Activated naive CD4-positive, alpha-beta T cell treated with anti-CD3 and anti-CD28 coated beads, Interleukin-2, amount 50 U/mL, for 72 hours (primary cell): ENCODE data around the gene TSPAN31. TPM values are rescaled to one million over a fixed set of nuclear protein-coding genes. Genes with fewer than 3 reads are reported as not detected.
A peak's percentile ranks its signal among the peaks of the same experiment; 100 is the strongest.
"Not testable (repeated sequence)": the region's sequence is repeated elsewhere in the genome, so short reads cannot be mapped to it uniquely, and the experiment has no call there.

Experiments used
- ATAC-seq, 2 donors: fragments of 150-1000 bp; cut with Tn5 transposase; 2 replicates each; pipeline ENCODE4 v1.10.0; 2021; ENCODE audit warnings: mild to moderate bottlenecking in 2 of 2, moderate library complexity in 2 of 2
- DNase-seq, 2 donors: peaks; one replicate each; pipeline ENCODE4 v3.0.0; 2021 to 2022; ENCODE audit warnings: low spot score in 2 of 2
- H3K27ac Mint-ChIP-seq, 2 donors: one replicate each; pipeline ENCODE4 v1.8.0; 2022; ENCODE audit warnings: mild to moderate bottlenecking in 2 of 2, mixed read lengths in 2 of 2
- H3K36me3 Mint-ChIP-seq, 2 donors: one replicate each; pipeline ENCODE4 v1.8.0; 2022; ENCODE audit warnings: mixed read lengths in 2 of 2
- H3K9me3 Mint-ChIP-seq, 2 donors: one replicate each; pipeline ENCODE4 v1.8.0; 2022; ENCODE audit warnings: mixed read lengths in 2 of 2
- total RNA-seq, 2 donors: library from RNA; stranded (reverse); gene quantifications; one replicate each; pipeline ENCODE4 v1.2.3, GENCODE V29; 2022

TSPAN31 gene
- total RNA-seq, 2 donors from 2014 or later, result 9.7 to 15.1 TPM

DNA sequence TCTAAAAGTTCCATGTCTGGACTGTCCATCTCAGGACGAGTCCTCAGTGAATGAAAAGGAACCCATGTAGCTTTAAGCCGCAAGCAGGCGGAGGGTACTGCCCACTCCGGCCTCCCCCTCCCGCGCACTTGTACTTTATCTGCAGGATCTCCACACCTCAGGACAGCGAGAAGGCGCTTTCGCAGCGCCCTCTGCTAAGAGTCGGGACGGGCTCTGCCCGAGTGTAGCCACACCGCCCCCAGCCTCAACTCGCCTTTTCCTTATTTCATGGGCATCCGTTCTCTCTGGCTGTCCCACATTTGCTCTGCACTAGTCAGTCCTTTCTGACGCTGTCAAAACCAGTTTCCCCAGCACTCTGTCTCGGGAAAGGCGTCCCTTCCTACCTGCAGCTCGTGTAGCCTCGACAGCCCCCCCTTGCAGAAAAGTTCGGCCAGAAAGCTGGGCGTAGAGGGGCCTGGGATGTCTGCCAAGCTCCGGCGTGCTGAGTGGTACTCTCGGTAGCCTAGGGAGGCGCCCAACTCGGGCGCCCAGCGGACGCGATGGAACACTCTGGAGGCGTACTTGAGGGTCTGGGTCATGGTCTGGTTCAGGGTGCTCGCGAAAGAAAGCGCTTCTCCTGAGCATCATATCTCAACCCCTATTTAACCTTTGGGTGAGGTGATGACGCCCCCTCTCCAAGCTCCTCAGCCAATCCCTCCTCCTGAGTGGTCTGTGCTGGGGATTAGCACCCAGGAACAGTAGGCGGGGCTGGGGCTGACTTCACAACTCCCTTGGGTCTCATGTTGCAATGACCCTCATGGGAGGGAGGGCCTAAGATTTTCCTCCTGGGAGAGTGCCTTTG lies 21.8 kb downstream of the TSPAN31 start, which contains the start of gene CYP27B1:
CYP27B1 (minus strand) TSS at position 615 of the 841 bp plus-strand sequence; CDS start at position 578, 37 bp downstream.
- H3K36me3 Mint-ChIP-seq, result peaks cover 11 to 40% of the 10 kb centered on the region in 2 donors
- no peak for DNase-seq

GRCh38 chr12:57767305-57767698 lies 22.5 kb downstream of the TSPAN31 start:
- DNase-seq, result no peak
- no peak for ATAC-seq
- Mint-ChIP-seq H3K27ac (no peak overlapping the region), H3K36me3 (peaks cover 11 to 43% of the 10 kb centered on the region in 2 donors), H3K9me3 (no peaks in the 10 kb centered on the region)

More for the DNA sequence above, 21.8 kb downstream of the TSPAN31 start, which contains the start of gene CYP27B1:
- ATAC-seq, result peak in 1 of 2 donors; percentile 23
- Mint-ChIP-seq H3K9me3 (no peaks in the 10 kb centered on the region), H3K27ac (peak within 1 kb of the TSS in 1 of 2 donors; percentile 83)

DNA sequence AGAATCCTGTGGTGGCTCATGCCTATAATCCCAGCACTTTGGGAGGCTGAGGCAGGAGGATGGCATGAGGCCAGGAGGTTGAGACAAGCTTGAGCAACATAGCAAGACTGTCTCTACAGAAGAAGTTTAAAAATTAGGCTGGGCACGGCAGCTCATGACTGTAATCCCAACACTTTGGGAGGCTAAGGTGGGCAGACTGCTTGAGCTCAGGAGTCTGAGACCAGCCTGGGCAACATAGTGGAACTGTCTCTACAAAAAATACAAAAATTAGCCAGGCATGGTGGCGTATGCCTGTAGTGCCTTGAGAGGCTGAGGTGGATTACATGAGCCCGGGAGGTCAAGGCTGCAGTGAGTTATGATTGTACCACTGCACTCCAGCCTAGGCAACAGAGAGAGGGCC lies 23.0 kb downstream of the TSPAN31 start:
- ATAC-seq (no peak), DNase-seq (no peak)
- peaks cover 11 to 45% of the 10 kb centered on the region in 2 donors for H3K36me3 Mint-ChIP-seq

GRCh38 chr12:57769594-57769993 lies 24.8 kb downstream of the TSPAN31 start:
- H3K27ac Mint-ChIP-seq, result peak overlapping the region in 1 of 2 donors; percentile 94
- peaks cover 0 to 30% of the 10 kb centered on the region in 2 donors for H3K36me3 Mint-ChIP-seq
- DNase-seq (no peak), ATAC-seq (no peak)
- H3K9me3 Mint-ChIP-seq, result no peaks in the 10 kb centered on the region

More for the DNA sequence above, 23.0 kb downstream of the TSPAN31 start:
- Mint-ChIP-seq H3K9me3 (no peaks in the 10 kb centered on the region), H3K27ac (no peak overlapping the region)

- ATAC-seq (no peak), DNase-seq (no peak)
- H3K9me3 Mint-ChIP-seq, result no peaks in the 10 kb centered on the region
- H3K36me3 Mint-ChIP-seq, result peaks cover 0 to 24% of the 10 kb centered on the region in 2 donors
- peak overlapping the region in 1 of 2 donors; percentile 94 for H3K27ac Mint-ChIP-seq
Observed at GRCh38 chr12:57770734-57771133, 25.9 kb downstream of the TSPAN31 start.

DNA sequence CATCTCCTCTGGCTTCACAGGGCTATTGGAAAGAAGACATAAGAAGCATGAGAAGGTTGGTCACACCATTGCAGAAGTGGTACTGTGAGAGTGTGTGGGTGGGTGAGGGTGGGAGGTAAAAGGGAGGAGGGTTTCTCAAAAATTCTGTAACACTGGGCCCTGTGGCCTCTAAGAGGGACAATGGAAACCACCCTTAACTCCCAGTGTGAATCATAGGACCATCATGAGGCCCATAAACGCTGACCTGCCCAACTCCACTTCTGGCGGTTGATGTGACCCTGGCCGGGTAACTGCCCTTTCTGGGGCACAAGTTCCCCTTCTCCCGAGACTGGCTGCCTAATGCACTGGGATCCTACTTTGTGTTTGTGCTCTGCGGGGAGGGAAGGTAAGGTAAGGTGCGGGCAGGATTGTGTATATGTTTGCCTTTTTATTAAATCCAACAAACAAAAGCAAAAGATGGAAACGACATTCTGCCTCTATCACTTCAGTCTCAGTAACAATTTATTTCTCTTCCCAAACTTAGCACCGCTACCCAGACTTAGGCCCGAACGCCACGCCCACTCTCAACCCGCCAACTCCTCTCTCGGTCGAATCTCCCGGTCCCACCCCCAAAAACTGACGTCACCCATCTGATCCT lies 26.5 kb downstream of the TSPAN31 start:
- H3K36me3 Mint-ChIP-seq, result peaks cover 0 to 29% of the 10 kb centered on the region in 2 donors
- ATAC-seq (peak; percentile 71 to 84), DNase-seq (peak in 1 of 2 donors; percentile 86)
- H3K27ac Mint-ChIP-seq, result peak overlapping the region; percentile 89 to 94
- H3K9me3 Mint-ChIP-seq, result no peaks in the 10 kb centered on the region

DNA sequence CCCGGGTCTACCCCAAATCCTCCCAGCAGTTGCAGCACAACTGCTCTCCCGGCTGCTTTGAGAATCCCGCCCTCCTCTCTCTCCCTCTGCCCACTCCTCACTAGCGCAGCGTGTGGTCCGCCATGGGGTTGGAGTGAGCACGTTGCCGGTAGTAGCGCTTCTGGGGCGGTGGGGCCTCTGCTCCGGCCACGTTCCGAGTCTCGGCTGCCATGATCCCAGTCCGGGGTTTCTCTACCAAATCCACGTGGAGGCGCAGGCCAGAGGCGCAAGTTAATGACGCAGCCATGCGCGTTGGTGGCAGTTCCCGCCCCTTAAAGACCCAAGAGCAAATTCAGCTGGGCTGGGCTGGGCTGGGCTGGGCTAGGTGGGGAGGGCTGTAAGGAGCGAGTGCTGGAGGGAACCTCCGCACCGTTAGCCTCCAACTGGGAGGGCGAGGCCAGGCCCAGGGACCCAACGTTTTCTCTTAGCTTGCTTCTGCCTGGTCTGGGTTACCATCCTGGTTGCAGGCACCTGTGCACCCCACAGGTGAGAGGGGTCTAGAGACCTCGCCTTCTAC lies 27.1 kb downstream of the TSPAN31 start, which contains the start of gene METTL1:
METTL1 (minus strand) TSS at position 233 of the 556 bp plus-strand sequence; CDS start at position 211, 22 bp downstream.
- Mint-ChIP-seq H3K9me3 (no peaks in the 10 kb centered on the region), H3K27ac (peak within 1 kb of the TSS; percentile 89 to 94), H3K36me3 (peaks cover 0 to 29% of the 10 kb centered on the region in 2 donors)
- peak; percentile 86 to 91 for DNase-seq
- ATAC-seq, result peak; percentile 83 to 93

DNA sequence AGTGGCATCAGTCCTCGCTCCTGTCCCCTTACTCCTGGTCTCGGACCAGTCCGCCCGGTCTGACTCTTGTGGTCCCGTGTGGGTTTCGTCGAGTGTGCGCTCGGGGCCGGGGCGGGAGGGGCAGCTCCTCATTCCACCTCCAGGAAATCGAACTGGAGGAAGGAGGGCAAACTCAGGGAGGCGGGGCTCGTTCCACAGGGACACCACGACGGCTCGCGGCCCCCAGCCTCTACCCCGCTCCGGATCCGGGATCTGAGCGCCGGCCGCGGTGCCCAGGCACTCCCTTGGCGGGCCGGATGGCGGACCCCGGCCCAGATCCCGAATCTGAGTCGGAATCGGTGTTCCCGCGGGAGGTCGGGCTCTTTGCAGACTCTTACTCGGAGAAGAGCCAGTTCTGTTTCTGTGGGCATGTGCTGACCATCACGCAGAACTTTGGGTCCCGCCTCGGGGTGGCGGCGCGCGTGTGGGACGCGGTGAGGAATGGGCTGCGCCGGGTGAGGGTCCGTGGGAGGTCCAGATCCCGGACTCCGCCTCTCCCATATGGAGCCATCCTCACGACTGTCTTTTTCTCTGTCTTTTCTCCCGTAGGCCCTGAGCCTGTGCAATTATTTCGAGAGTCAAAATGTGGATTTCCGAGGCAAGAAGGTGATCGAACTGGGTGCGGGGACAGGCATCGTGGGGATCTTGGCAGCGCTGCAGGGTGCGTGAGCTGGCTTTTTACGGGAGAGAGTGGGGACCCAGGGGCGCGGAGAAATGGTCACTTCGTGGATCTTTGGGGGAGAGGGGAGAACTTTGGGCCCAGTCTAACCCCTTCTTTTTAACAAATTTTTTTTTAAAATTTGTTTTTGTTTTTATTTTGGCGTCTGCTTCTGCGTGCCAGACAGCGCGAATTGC lies 27.8 kb downstream of the TSPAN31 start, which contains the start of gene EEF1AKMT3:
EEF1AKMT3 (plus strand) TSS at position 186 of the 894 bp plus-strand sequence; CDS start at position 297, 111 bp downstream.
- DNase-seq, result peak in 1 of 2 donors; percentile 24
- no peaks in the 10 kb centered on the region for H3K9me3 Mint-ChIP-seq
- ATAC-seq, result peak; percentile 19 to 41
- H3K27ac Mint-ChIP-seq, result peak within 1 kb of the TSS; percentile 89 to 94
- H3K36me3 Mint-ChIP-seq, result peaks cover 0 to 29% of the 10 kb centered on the region in 2 donors

DNA sequence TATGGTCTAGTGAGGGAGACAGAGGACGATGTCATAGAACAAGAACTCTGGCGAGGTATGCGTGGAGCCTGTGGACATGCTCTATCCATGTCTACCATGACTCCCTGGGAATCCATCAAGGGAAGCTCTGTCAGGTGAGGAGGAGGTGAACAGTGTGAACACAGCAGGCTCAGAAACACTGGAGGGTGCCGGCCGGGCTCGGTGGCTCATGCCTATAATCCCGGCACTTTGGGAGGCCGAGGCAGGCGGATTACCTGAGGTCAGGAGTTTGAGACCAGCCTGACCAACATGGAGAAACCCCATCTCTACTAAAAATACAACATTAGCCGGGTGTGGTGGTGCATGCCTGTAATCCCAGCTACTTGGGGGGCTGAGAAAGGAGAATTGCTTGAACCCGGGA lies 29.8 kb downstream of the TSPAN31 start:
- H3K27ac Mint-ChIP-seq, ATAC-seq, H3K9me3 Mint-ChIP-seq: not testable (repeated sequence)
- peak in 1 of 2 donors; percentile 49 for DNase-seq
- H3K36me3 Mint-ChIP-seq, result peaks cover 0 to 28% of the 10 kb centered on the region in 2 donors

DNA sequence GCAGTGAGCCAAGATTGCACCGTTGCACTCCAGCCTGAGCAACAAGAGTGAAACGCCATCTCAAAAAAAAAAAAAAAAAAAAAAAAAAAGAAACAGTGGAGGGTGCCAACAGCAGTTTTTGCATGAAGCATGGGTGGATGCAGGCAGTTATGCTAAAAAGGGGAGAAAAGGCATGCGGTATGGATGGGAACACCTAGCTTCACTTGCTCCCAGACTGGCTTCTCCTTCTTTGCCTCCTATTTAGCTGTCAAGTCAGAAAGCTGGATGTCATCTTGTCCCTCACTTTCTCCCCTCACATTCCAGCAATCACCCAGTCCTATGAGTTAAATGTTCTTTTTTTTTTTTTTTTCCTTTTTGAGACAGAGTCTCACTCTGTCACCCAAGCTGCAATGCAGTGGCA lies 30.2 kb downstream of the TSPAN31 start:
- no peak for DNase-seq
- ATAC-seq, result no peak
- H3K36me3 Mint-ChIP-seq, result peaks cover 0 to 24% of the 10 kb centered on the region in 2 donors
- no peaks in the 10 kb centered on the region for H3K9me3 Mint-ChIP-seq
- H3K27ac Mint-ChIP-seq, result no peak overlapping the region

- Mint-ChIP-seq H3K36me3 (peaks cover 0 to 17% of the 10 kb centered on the region in 2 donors), H3K9me3 (no peaks in the 10 kb centered on the region), H3K27ac (no peak overlapping the region)
- no peak for ATAC-seq
- DNase-seq, result no peak
Observed at GRCh38 chr12:57775563-57776246, 30.9 kb downstream of the TSPAN31 start.

DNA sequence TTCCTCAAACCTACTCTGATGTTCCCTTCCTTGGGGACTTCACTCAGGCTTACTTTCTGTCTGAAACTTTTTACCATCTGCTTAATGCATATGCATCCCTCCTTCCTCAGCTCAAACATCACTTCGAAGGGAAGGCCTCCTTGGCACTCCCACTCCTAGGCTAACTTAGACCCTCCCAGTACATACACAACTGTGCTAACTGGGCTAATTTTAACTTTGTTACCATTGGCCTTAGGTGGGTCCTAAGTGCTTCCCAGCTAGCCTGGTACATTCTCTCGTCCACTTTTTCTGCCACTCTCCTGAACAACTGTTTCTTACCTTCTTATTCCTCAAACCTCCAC lies 31.4 kb downstream of the TSPAN31 start:
- Mint-ChIP-seq H3K27ac (no peak overlapping the region), H3K9me3 (no peaks in the 10 kb centered on the region), H3K36me3 (peaks cover 0 to 15% of the 10 kb centered on the region in 2 donors)
- DNase-seq (no peak), ATAC-seq (no peak)

- Mint-ChIP-seq H3K27ac (no peak overlapping the region), H3K36me3 (peaks cover 0 to 11% of the 10 kb centered on the region in 2 donors), H3K9me3 (no peaks in the 10 kb centered on the region)
- ATAC-seq, result no peak
- no peak for DNase-seq
Observed at GRCh38 chr12:57777367-57777766, 32.5 kb downstream of the TSPAN31 start.

- Mint-ChIP-seq H3K27ac (no peak overlapping the region), H3K36me3 (peaks cover 4 to 12% of the 10 kb centered on the region in 2 donors), H3K9me3 (no peaks in the 10 kb centered on the region)
- ATAC-seq, result no peak
- DNase-seq, result no peak
Observed at GRCh38 chr12:57777911-57778310, 33.1 kb downstream of the TSPAN31 start.

GRCh38 chr12:57779736-57780135 lies 34.9 kb downstream of the TSPAN31 start:
- ATAC-seq (no peak), DNase-seq (no peak)
- Mint-ChIP-seq H3K27ac (no peak overlapping the region), H3K36me3 (peaks cover 8 to 15% of the 10 kb centered on the region in 2 donors), H3K9me3 (no peaks in the 10 kb centered on the region)
